SJSA1 (cell line): Measurements from ENCODE around the gene DLK1. TPM values are rescaled to one million over a fixed set of nuclear protein-coding genes. Genes with fewer than 3 reads are reported as not detected.
A peak's percentile ranks its signal among the peaks of the same experiment; 100 is the strongest.

Experiments
- DNase-seq, 2 experiments: peaks; one replicate each; pipeline ENCODE4 v3.0.0-alpha.2; 2015 to 2020; ENCODE audit warnings: low spot score in 2 of 2, low read depth in 1 of 2
- H3K27ac ChIP-seq: fragments of 250-450 bp; sonication (Bioruptor Pico); 2 replicates; pipeline ENCODE4 v1.5.1; 2020; ENCODE audit warnings: mild to moderate bottlenecking, moderate library complexity
- H3K27me3 ChIP-seq: fragments of 250-450 bp; sonication (Bioruptor Pico); replicated peaks from 2 replicates; pipeline ENCODE4 v1.5.1; 2020; ENCODE audit warnings: mild to moderate bottlenecking, moderate library complexity
- H3K36me3 ChIP-seq: fragments of 250-450 bp; sonication (Bioruptor Pico); 2 replicates; pipeline ENCODE4 v1.5.1; 2020; ENCODE audit warnings: mild to moderate bottlenecking
- H3K4me1 ChIP-seq: fragments of 250-450 bp; sonication (Bioruptor Pico); replicated peaks from 2 replicates; pipeline ENCODE4 v1.6.1; 2021; ENCODE audit warnings: mild to moderate bottlenecking
- H3K4me3 ChIP-seq: fragments of 250-450 bp; sonication (Bioruptor Pico); 2 replicates; pipeline ENCODE4 v1.5.1; 2020; ENCODE audit warnings: mild to moderate bottlenecking
- H3K9me3 ChIP-seq: fragments of 250-450 bp; sonication (Bioruptor Pico); replicated peaks from 2 replicates; pipeline ENCODE4 v1.5.1; 2020; ENCODE audit warnings: mild to moderate bottlenecking
- total RNA-seq: library from RNA; depleted of rRNA; stranded (reverse); fragments of >200 nt; shearing (Covaris generic); gene quantifications from 2 replicates; pipeline ENCODE4 v1.2.3, GENCODE V29; 2014

Gene DLK1
- total RNA-seq, 1 experiment from 2014 or later, result not detected

DNA sequence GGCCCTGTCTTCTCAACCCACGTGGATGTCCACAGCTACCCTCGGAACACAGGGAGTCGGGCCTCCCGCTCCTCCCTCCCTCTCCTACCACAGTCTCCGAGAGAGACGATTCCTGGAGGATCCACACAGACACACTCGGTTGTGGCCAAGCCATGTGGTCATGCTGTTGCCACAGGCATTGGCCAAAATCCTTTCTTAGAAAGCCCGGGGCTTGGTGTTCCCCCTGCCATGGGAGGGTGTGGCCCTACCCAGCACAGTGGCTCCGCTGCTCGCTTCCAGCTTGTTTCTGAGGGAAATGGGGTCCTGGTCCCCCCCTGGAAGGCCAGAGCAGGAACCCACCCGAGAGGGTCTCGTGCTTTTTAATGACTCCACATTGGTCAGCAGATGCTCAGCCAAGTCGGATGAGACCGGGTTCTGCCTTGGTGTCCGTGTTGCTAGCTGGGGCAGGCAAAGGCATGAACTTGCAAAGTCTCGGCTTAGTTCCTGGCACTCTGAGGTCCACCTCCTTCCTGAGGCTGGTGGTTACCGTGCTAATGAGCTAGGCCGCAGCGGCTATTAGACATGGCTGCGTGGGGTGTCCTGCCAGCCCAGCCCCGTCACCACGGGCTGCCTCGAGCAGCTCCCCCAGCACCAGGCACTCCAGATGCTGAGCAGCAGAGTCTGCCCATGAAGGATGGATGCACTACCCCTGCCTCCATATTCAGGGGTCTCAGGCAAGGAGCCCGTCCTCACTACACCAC lies 52.4 kb downstream of the DLK1 start:
- Histone ChIP-seq H3K27me3 (no peaks in the 10 kb centered on the region), H3K9me3 (no peaks in the 10 kb centered on the region), H3K4me3 (no peak overlapping the region), H3K4me1 (no peaks in the 10 kb centered on the region), H3K36me3 (no peaks in the 10 kb centered on the region), H3K27ac (no peak overlapping the region)
- DNase-seq, result no peak

DNA sequence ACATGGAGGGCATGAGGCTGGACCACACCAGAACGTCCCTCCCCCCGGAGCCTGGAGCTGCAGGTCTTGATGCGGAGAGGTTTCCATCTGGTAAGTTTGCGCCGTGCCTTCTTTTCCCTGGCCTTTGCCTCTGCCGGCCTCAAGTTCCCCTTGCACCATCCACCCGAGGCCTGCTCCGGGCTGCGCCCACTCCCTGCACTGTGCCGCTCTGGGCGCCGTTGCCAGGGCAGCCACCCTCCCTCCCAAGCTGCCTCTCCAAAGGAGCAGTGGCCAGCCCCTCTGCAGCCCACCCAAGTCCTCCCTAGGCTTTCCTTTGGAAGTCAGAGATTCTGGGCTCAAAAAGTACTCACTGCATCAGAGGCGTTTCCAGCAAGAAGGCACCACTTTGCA lies 53.0 kb downstream of the DLK1 start:
- no peak overlapping the region for H3K4me3 ChIP-seq
- no peaks in the 10 kb centered on the region for H3K36me3 ChIP-seq
- no peaks in the 10 kb centered on the region for H3K27me3 ChIP-seq
- no peaks in the 10 kb centered on the region for H3K9me3 ChIP-seq
- no peaks in the 10 kb centered on the region for H3K4me1 ChIP-seq
- peak in 1 of 2 experiments; percentile 34 for DNase-seq
- no peak overlapping the region for H3K27ac ChIP-seq

DNA sequence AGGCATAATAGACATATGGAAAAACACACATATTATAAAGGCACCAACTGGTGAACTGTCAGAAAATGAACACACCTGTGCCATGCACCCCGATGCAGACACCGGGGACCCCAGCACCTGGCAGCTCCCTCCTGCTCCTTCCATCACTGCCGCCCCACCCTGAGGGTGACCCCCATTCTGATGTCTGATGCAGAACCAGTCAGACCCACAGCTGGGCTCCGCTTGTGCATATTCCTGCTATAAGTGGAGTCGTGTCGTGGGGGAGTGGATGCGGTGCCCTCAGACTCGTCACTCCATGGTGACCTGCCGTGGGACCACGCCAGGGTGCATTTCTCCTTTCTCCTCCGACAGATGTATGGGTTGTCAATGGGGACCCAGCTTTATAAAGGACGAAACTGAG lies 53.6 kb downstream of the DLK1 start:
- H3K36me3 ChIP-seq, result no peaks in the 10 kb centered on the region
- H3K9me3 ChIP-seq, result no peaks in the 10 kb centered on the region
- DNase-seq, result peak in 1 of 2 experiments; percentile 34
- no peak overlapping the region for H3K27ac ChIP-seq
- no peak overlapping the region for H3K4me3 ChIP-seq
- H3K4me1 ChIP-seq, result no peaks in the 10 kb centered on the region
- no peaks in the 10 kb centered on the region for H3K27me3 ChIP-seq

DNA sequence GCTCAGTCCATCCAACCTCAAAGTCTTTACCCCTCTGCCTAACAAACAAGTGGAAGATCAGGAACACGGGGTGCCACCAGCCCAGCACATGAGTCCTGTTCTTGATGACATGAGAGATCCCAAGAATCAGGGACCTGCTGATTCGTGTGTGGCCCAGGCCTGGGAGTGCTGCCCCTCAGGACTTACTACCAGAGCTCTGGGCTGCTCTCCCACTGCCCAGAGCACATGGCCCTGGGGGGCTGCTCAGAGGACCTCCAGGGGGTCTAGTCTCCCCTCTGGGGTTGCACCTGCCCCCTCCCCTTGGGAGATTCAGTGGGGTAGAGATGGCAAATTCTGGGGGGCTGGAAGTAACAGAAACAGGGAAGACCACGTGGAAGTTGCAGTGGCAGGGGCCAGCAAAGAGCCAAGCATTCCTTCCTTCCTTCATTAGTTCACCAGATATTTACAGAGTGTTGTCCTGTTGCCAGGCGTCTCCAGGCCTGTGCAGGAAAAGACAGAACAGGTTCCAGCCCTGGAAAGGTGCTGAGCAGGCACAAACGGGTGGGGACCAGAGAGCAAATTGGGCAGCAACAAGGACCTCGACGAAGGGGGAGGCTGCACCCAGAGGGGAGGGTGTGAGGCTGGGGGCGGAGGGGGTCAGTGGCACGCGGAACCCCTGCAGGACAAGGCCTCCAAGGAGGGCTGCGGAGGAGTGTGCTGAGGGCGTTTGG lies 54.1 kb downstream of the DLK1 start:
- Histone ChIP-seq H3K9me3 (no peaks in the 10 kb centered on the region), H3K4me1 (no peaks in the 10 kb centered on the region), H3K27me3 (no peaks in the 10 kb centered on the region), H3K4me3 (no peak overlapping the region), H3K36me3 (no peaks in the 10 kb centered on the region), H3K27ac (no peak overlapping the region)
- peak in 1 of 2 experiments; percentile 25 for DNase-seq

DNA sequence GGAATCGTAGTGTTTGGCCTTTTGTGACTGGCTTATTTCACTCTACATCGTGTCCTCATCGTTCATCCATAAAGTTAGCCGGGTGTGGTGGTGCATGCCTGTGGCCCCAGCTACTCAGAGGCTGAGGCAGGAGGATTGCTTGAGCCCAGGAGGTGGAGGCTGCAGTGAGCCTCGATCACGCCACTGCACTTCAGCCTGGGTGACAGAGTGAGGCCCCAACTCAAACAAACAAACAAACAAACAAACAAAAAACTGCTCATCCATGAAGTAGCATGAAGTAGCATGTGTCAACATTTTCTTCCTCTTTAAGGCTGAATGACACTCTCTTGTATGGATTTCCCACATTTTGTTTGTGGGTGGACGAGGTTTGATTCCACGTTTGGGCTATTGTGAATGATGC lies 55.3 kb downstream of the DLK1 start:
- no peak for DNase-seq
- no peaks in the 10 kb centered on the region for H3K36me3 ChIP-seq
- H3K27me3 ChIP-seq, result no peaks in the 10 kb centered on the region
- no peak overlapping the region for H3K27ac ChIP-seq
- H3K9me3 ChIP-seq, result no peaks in the 10 kb centered on the region
- no peak overlapping the region for H3K4me3 ChIP-seq
- no peaks in the 10 kb centered on the region for H3K4me1 ChIP-seq

DNA sequence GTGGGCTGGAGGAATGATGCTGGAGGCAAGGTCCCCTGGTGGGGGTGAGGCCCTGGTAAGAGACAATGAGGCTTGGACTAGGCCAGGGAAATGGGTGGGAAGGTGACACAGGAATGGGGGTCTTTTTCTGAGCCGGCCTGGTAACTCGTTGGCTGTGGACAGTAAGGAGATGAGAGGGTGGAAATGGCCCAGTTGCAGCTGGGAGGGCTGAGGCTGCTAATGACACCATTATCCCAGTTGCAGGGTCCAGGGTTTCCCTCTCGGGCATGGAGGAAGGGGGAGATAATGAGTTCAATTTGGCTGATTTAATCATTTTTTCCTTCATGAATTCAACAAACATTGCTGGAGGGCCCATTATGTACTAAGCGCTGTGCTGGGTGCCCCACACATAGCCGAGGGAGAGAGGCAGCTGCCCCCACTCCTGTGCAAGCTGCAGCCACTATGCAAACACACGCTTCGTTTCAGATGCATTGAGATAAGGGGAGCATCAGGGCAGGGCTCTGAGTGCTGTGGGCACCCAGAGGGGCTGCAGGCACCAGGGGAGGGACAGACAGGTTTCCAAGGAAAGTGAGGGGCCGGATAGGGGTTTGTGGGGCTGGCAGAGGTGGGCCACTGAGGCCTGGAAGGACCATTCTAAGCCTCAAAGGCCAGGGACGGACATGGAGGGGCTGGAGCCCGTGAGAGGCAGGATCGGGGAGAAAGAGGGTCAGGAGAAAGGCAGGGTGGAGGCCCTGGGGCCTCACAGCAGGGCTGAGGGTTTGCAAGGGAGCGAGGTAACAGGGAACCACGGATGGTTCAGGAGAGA lies 56.0 kb downstream of the DLK1 start:
- Histone ChIP-seq H3K27ac (no peak overlapping the region), H3K4me3 (no peak overlapping the region), H3K4me1 (no peaks in the 10 kb centered on the region), H3K27me3 (no peaks in the 10 kb centered on the region), H3K36me3 (no peaks in the 10 kb centered on the region), H3K9me3 (no peaks in the 10 kb centered on the region)
- no peak for DNase-seq

DNA sequence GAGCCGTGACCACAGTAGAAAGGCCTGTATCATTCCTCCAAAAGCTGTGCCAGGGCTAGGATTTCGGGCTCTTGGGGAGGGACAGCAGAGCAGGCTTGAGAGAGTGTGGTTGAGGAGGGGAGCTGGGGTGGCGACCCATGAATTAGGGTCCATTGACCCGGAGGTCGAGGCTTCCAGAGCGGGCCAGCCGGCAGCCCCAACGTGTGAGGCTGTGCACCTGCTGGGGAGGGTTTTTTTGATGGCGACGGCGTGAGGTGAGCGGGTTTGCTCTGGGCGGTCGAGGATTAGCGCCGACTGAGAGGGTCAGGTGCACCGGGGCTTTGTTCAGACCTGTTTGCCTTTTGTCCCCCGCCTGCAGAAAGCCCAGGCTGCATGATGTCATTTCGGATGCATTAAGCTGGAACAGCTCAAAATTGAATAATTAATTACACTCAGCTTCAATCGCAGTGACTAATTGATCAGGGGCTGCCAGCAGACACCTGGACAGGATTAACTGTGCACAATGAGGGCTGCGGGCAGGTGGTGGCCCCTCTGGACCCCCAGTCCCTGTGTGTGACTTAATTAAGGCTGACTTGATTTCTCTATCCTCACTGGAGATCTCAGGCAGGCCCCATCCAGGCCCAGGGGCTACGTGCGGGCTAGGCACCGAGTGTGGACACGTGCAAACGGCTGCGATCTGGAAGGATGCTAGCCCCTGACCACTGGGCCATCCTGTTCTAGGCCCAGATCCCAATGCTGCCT lies 57.1 kb downstream of the DLK1 start:
- no peak for DNase-seq
- Histone ChIP-seq H3K27me3 (no peaks in the 10 kb centered on the region), H3K27ac (no peak overlapping the region), H3K9me3 (no peaks in the 10 kb centered on the region), H3K36me3 (no peaks in the 10 kb centered on the region), H3K4me3 (no peak overlapping the region), H3K4me1 (peaks cover 5% of the 10 kb centered on the region)

DNA sequence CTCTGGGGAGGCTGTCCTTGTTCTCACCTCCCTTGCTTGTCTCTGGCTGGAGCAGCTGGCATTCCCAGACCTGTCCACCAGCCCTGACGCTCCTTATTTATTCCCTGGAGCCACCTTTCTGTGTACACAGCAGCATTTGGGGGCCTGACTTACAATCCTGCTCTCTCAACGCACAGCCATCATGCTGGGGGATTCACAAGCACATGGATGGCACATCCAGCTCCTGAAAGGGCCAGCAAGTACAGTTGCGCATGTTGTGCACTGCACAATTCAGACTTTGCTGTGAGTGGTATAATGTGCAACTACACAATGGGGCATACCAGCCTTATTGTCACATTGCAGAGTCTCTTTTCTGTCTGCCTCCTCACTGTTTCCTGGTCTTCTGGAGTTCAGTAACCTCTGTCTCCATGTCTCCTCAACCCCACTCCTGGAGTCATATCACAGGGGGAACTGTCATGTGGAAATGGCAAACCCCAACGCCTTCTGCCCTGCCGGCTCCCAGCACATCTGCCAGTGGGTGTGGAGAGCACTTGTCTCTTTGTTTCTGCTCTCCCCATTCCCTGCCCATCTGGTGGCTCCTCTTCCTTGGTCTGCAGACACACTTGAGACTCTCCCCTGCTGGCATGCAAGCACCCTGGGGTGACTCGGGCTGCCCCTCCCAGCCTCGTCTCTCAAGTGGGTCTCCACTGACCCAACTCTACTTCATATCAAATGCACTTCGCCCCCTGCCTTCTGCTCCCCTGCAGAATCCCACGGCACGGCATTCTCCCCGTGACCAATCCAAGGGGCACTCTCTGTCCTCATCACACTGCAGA lies 58.0 kb downstream of the DLK1 start:
- no peaks in the 10 kb centered on the region for H3K27me3 ChIP-seq
- H3K36me3 ChIP-seq, result no peaks in the 10 kb centered on the region
- peaks cover 7% of the 10 kb centered on the region for H3K4me1 ChIP-seq
- no peak overlapping the region for H3K27ac ChIP-seq
- no peak for DNase-seq
- H3K9me3 ChIP-seq, result no peaks in the 10 kb centered on the region
- H3K4me3 ChIP-seq, result no peak overlapping the region

DNA sequence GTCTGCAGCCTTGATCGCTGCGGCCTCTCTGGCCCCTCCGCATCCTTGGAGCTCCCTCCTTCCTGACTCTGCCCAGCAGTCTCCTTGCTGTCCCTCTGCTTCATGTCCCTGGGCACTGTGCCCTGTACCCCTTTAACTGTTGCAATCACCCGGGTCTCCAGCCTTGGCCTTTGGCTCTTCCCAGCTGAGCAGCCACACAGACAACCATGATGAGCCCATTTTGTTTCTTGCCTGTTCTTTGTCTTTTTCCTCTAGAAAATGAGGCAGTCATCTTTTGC lies 58.6 kb downstream of the DLK1 start:
- Histone ChIP-seq H3K4me3 (no peak overlapping the region), H3K4me1 (peaks cover 7% of the 10 kb centered on the region), H3K27ac (no peak overlapping the region), H3K27me3 (no peaks in the 10 kb centered on the region), H3K36me3 (no peaks in the 10 kb centered on the region), H3K9me3 (no peaks in the 10 kb centered on the region)
- DNase-seq, result no peak

DNA sequence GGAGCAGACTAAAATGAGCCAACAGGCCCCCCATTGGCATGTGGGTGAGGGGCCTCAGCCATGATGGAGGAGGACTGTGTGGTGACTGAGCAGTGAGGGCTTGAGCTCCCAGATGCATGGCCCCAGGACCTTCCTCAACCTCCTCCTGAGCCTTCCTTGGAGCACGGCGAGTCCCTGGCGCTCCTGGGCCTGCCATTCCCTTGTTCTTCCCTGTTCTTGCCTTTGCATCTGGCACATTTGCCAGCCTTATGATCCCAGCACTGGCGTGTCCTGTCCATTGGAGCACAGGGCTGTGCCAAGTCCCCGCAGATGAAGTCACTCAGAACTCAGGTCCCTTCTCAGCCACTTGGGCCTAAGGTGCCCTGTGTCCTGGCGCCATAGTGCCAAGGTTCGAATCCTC lies 58.9 kb downstream of the DLK1 start:
- no peak overlapping the region for H3K4me3 ChIP-seq
- H3K27me3 ChIP-seq, result no peaks in the 10 kb centered on the region
- no peaks in the 10 kb centered on the region for H3K36me3 ChIP-seq
- H3K27ac ChIP-seq, result no peak overlapping the region
- H3K4me1 ChIP-seq, result peaks cover 7% of the 10 kb centered on the region
- no peaks in the 10 kb centered on the region for H3K9me3 ChIP-seq
- no peak for DNase-seq

DNA sequence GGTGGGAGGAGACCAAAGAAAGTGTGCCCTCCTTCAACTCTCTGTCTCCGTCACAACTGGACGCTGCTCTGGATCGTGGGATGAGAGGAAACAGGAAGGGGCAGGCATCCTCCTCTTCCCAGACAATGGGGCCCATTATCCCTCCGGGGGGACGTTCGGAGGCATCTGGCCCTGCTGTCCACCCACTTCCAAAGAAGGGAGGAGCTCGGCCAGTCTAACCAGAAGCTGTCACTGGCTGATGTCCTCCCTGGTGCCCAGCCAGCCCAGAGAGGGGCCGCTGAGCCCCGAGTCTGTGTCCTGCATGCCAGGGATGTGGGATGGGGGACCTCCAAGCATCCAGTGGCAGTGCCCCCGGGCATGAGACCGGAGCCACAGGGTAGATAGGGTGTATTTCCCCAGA lies 59.4 kb downstream of the DLK1 start:
- no peaks in the 10 kb centered on the region for H3K27me3 ChIP-seq
- no peak overlapping the region for H3K27ac ChIP-seq
- no peaks in the 10 kb centered on the region for H3K9me3 ChIP-seq
- no peak overlapping the region for H3K4me3 ChIP-seq
- peaks cover 7% of the 10 kb centered on the region for H3K4me1 ChIP-seq
- no peak for DNase-seq
- H3K36me3 ChIP-seq, result no peaks in the 10 kb centered on the region

DNA sequence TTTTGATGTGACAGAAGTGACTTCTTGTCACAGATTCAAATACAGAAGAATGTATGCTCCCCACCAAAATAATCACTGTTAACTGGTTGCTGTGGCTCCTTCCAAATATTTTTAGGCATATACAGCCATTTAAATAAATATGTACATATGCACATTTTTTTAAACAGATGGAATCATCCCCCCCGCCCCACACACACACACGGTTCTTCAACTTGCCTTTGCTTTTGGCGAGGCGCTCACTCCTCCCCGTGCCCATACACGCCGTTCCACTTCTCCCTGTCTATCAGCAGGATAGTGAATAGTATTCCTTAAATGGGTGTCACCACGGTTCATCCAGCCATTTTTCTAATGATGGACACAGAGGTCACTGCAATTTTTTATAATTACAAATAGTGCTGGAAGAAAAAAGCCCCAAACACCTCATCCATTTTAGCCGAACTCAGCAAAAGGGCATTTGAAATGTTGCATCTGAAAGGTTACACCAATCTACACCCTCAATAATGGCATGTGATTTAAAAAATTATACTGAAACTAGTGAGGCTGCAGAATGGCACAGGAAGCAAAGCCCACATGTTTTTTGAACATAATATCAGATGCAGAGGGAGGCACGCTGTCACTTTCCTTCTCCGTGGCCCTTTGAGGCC lies 60.0 kb downstream of the DLK1 start:
- Histone ChIP-seq H3K4me3 (no peak overlapping the region), H3K4me1 (peaks cover 7% of the 10 kb centered on the region), H3K36me3 (no peaks in the 10 kb centered on the region), H3K27me3 (no peaks in the 10 kb centered on the region), H3K27ac (no peak overlapping the region), H3K9me3 (no peaks in the 10 kb centered on the region)
- no peak for DNase-seq

DNA sequence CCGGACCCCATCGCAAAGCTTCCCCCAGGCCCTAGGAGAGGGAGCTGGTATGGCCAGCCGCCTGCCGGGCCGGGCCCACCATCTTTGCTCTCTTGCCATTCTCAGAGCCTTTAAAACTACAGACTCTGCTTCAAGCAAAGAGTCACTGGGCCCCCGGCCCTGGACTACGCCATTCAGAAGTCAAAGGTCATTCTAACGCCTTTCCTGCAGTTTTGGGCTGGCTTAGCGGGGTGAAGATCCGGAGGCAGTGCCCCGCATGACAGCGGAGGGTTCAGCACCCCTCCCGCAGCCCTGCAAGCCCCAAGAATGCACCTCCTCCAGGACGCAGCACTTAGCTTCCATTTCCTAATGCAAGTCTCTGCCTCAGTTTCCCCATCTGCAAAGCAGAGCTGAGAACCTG lies 61.0 kb downstream of the DLK1 start:
- H3K4me3 ChIP-seq, result no peak overlapping the region
- no peak for DNase-seq
- H3K9me3 ChIP-seq, result no peaks in the 10 kb centered on the region
- peaks cover 7% of the 10 kb centered on the region for H3K4me1 ChIP-seq
- H3K36me3 ChIP-seq, result no peaks in the 10 kb centered on the region
- no peaks in the 10 kb centered on the region for H3K27me3 ChIP-seq
- no peak overlapping the region for H3K27ac ChIP-seq
